T-helper 17 cell (primary cell): ENCODE results near the gene TRA2A. TPM values are rescaled to one million over a fixed set of nuclear protein-coding genes. Genes with fewer than 3 reads are reported as not detected.
"Not testable (repeated sequence)": the region's sequence is repeated elsewhere in the genome, so short reads cannot be mapped to it uniquely, and the experiment has no call there.

Source experiments
- ATAC-seq: fragments of 150-1000 bp; cut with Tn5 transposase; 2 replicates; pipeline ENCODE4 v1.10.0; 2021; ENCODE audit warnings: mild to moderate bottlenecking, moderate library complexity
- DNase-seq, 3 donors: peaks; one replicate each; pipeline versions ENCODE4 v3.0.0 to v3.0.0-alpha.2; 2020 to 2021
- H3K9me3 ChIP-seq: one replicate; pipeline ENCODE4 v1.7.0; 2013; ENCODE audit warnings: low read length, mild to moderate bottlenecking; ENCODE audit not compliant: control insufficient read depth, poor library complexity, severe bottlenecking
- H3K27ac Mint-ChIP-seq: one replicate; pipeline ENCODE4 v1.8.0; 2022; ENCODE audit warnings: mild to moderate bottlenecking, moderate library complexity, mixed read lengths
- H3K27me3 Mint-ChIP-seq: one replicate; pipeline ENCODE4 v1.8.0; 2022; ENCODE audit warnings: mixed read lengths
- H3K36me3 Mint-ChIP-seq: one replicate; pipeline ENCODE4 v1.8.0; 2022; ENCODE audit warnings: low read depth, mixed read lengths
- H3K4me1 Mint-ChIP-seq: one replicate; pipeline ENCODE4 v1.8.0; 2022; ENCODE audit warnings: mild to moderate bottlenecking, mixed read lengths
- H3K4me3 Mint-ChIP-seq: one replicate; pipeline ENCODE4 v1.8.0; 2022; ENCODE audit warnings: mild to moderate bottlenecking, moderate library complexity, mixed read lengths
- total RNA-seq, 4 donors: library from RNA in 2 of 4; stranded (reverse) in 2 of 4; gene quantifications; one replicate each; pipeline ENCODE4 v1.2.3 and lab custom pipeline; 2022 to 2026

The TRA2A gene
- total RNA-seq, 2 donors from 2014 or later, result 249 to 285 TPM

DNA sequence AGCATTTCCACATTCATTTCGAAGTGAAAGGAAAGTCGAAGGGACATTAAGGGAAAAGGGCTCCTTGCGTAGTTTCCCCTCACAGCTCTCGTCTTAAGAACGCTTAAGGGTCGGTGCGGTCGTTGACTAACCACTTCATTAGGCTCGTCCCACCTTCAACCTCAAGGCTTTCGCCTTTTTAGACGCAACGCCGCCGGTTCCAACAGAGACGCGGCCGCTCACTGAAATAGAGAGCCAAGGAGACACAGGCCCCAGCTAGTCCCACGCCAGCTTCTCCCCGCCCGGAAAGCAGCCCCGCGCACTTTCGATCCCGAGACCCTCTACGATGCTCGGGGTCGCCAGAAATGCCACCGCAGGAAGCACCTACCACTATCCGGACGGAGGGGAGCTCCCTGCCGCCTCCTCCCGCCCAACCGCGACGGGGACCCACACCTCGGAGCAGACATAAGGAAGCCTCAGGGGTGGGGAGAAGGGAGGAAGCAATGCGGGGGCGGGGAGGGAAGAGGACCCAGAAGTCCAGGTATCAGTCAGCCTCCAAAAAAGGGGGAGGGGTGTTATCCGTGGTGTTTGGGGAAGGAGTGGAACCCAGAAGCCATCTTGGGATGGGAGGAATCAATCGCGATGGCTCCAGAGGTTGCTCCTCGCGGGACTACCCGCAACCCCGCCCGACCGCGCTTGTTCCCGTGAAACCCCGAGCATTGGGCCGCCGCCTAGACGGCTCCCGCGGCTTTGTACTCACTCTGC lies 559 bp downstream of the TRA2A start:
- Mint-ChIP-seq H3K27ac (peak overlapping the region; percentile 99), H3K4me3 (peak overlapping the region; percentile 99), H3K4me1 (peaks cover 39% of the 10 kb centered on the region), H3K27me3 (no peaks in the 10 kb centered on the region), H3K36me3 (peaks cover 2% of the 10 kb centered on the region)
- ATAC-seq (peak; percentile 40), DNase-seq (peak; percentile 18 to 46 (median 46))
- no peaks in the 10 kb centered on the region for H3K9me3 ChIP-seq

DNA sequence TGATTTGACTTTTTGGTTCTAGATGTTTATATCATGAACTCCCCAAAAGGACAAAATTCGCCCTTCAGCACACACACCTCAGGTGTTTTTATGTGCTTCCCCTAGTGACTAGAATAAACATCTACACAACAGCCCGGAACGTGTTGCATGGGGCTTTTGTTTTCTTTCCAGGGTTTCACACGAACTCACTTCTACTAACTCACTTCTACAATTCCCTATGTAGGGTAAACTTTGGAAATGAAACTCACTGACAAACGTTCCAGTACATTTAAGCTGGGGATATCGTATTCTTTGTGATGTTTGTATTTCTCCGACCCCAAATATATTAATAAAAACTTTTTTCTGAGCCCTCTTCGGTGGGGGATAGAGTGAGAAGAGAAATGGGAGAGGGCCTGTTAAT lies 1.4 kb downstream of the TRA2A start:
- Mint-ChIP-seq H3K27me3 (no peaks in the 10 kb centered on the region), H3K36me3 (peaks cover 2% of the 10 kb centered on the region), H3K4me3 (peak overlapping the region; percentile 99), H3K27ac (peak overlapping the region; percentile 99), H3K4me1 (peaks cover 43% of the 10 kb centered on the region)
- ATAC-seq, result peak; percentile 54
- no peaks in the 10 kb centered on the region for H3K9me3 ChIP-seq
- DNase-seq, result no peak

DNA sequence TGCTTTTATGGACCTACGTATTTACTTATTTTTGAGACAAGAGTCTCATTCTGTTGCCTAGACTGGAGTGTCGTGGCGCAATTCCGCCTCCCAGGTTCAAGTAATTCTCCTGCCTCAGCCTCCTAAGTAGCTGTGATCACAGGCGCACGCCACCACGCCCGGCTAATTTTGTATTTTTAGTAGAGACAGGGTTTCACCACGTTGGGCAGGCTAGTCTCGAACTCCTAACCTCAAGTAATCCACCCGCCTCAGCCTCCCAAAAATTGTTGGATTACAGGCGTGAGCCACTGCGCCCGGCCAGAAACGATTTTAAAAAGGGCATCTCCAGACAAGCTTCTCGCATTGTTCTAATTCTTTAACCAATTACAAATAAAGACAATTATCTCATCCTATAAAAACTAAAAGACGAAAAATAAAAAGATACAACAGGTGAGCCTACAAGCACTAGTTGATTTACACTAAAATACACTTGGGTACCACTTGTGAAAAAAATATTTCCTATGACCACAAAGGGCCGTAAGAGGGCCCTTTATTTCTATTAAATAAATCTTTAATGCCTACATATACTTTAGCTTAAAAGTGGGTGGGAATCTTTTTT lies 2.4 kb downstream of the TRA2A start:
- Mint-ChIP-seq H3K27ac (peak overlapping the region; percentile 99), H3K27me3 (no peaks in the 10 kb centered on the region), H3K4me1 (peaks cover 48% of the 10 kb centered on the region), H3K36me3 (peaks cover 2% of the 10 kb centered on the region), H3K4me3 (peak overlapping the region; percentile 55)
- DNase-seq (no peak), ATAC-seq (no peak)
- no peaks in the 10 kb centered on the region for H3K9me3 ChIP-seq

DNA sequence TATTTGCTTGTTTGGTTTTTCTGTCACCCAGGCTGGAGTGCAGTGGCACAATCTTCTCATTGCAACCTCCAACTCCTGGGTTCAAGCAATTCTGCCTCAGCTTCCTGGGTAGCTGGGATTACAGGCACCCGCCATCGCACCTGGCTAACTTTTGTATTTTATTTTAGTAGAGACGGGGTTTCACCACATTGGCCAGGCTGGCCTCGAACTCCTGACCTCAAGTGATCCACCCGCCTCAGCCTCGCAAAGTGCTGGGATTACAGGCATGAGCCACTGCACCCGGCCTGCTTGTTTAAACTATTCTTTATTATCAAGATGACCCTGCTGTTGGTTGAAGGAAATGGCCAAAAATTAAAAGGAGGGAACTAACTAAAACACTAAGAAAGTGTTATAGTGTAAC lies 6.2 kb downstream of the TRA2A start:
- Mint-ChIP-seq H3K4me3 (peak overlapping the region; percentile 49), H3K4me1 (peaks cover 60% of the 10 kb centered on the region)
- not testable (repeated sequence) for H3K36me3 Mint-ChIP-seq

DNA sequence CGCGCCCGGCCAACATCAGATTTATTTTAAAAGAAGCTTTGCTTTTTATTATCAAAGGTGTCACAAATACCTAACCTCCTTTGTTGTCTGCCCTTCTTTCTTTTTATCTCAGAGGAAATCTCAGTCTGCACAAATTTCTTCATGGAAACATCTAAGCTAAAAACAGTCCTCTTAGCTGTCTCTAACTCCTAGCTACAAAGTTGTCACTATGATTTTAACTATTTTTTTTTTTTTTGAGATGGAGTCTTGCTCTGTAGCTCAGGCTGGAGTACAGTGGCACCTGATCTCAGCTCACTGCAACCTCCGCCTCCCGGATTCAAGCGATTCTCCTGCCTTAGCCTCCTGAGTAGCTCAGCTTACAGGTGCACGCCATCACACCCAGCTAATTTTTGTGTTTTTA lies 7.3 kb downstream of the TRA2A start:
- ATAC-seq (peak; percentile 32), DNase-seq (no peak)
- H3K27ac Mint-ChIP-seq, result peak overlapping the region; percentile 86

More for the DNA sequence above, 6.2 kb downstream of the TRA2A start:
- DNase-seq, H3K9me3 ChIP-seq, H3K27me3 Mint-ChIP-seq, ATAC-seq: not testable (repeated sequence)
- H3K27ac Mint-ChIP-seq, result peak overlapping the region; percentile 86

DNA sequence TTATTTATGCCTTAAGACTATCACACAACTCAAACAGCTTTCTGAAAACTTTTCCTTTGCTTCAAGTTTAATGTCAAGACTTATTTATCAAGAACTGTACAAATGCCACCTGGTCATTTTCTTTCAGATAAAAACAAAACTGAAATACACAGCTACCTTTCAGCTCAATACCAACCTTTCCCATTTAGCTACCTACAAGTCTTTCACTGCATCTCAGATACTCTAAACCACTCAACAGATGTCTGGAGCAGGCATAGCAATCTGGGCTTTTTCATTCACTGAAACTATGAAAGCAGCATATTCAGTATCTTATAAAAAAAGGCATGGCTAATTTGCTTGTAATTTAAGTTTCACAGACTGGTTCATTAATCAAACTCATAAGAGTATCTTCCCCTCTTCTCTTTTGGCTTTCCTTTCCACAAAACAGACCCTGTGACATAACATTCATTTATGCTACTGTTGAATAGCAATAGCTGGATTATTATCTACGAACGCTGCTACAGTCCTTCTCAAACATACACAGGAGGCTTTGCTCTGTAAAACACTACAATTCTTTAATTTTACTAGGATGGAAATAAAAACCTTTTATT lies 8.2 kb downstream of the TRA2A start:
- H3K4me1 Mint-ChIP-seq, result peaks cover 46% of the 10 kb centered on the region
- H3K4me3 Mint-ChIP-seq, result peak overlapping the region; percentile 63
- no peaks in the 10 kb centered on the region for H3K9me3 ChIP-seq
- H3K27ac Mint-ChIP-seq, result peak overlapping the region; percentile 86
- H3K27me3 Mint-ChIP-seq, result no peaks in the 10 kb centered on the region
- no peak for DNase-seq
- peaks cover 11% of the 10 kb centered on the region for H3K36me3 Mint-ChIP-seq
- ATAC-seq, result no peak

More for the DNA sequence above, 7.3 kb downstream of the TRA2A start:
- H3K4me1 Mint-ChIP-seq, result peaks cover 53% of the 10 kb centered on the region
- H3K27me3 Mint-ChIP-seq, result no peaks in the 10 kb centered on the region
- no peaks in the 10 kb centered on the region for H3K9me3 ChIP-seq
- H3K36me3 Mint-ChIP-seq, result peaks cover 9% of the 10 kb centered on the region
- H3K4me3 Mint-ChIP-seq, result peak overlapping the region; percentile 74

DNA sequence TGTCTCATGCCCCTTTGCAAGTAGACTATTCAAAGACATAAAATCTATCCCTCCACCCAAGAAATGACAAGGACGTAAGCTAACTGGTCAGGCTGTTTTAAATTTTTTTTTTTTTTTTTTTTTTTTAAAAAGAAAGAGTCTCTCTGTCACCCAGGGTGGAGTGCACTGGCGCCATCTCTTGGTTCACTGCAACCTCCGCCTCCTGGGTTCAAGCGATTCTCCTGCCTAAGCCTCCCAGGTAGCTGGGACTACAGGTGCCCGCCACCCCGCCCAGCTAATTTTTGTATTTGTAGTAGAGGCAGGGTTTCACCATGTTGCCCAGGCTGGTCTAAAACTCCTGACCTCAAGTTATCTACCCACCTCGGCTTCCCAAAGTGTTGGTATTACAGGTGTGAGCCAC lies 11.2 kb downstream of the TRA2A start:
- Mint-ChIP-seq H3K4me3 (no peak overlapping the region), H3K27me3 (no peaks in the 10 kb centered on the region), H3K4me1 (peaks cover 36% of the 10 kb centered on the region), H3K27ac (no peak overlapping the region), H3K36me3 (peaks cover 20% of the 10 kb centered on the region)
- DNase-seq (no peak), ATAC-seq (no peak)
- no peaks in the 10 kb centered on the region for H3K9me3 ChIP-seq

DNA sequence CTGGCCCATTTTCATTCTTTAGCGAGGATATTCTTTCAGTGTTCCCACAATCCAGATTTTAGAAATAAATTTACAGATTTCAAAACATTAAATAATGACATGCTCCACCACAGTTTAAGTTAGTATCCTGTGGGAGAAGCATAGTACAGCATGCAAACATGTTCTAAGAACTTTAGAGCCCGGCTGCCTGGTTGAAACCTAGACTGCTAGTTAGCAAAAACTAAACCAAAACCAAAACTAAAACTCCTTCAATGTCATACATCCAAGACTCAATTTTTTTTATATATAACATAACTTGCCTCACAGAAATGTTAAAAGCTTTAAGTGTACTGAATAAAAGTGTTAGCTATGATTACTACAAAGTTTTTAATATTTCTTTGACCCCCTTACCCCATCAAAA lies 17.0 kb downstream of the TRA2A start:
- Mint-ChIP-seq H3K36me3 (peaks cover 16% of the 10 kb centered on the region), H3K4me1 (peaks cover 9% of the 10 kb centered on the region), H3K4me3 (no peak overlapping the region), H3K27me3 (no peaks in the 10 kb centered on the region), H3K27ac (peak overlapping the region; percentile 81)
- no peaks in the 10 kb centered on the region for H3K9me3 ChIP-seq
- ATAC-seq (no peak), DNase-seq (no peak)

DNA sequence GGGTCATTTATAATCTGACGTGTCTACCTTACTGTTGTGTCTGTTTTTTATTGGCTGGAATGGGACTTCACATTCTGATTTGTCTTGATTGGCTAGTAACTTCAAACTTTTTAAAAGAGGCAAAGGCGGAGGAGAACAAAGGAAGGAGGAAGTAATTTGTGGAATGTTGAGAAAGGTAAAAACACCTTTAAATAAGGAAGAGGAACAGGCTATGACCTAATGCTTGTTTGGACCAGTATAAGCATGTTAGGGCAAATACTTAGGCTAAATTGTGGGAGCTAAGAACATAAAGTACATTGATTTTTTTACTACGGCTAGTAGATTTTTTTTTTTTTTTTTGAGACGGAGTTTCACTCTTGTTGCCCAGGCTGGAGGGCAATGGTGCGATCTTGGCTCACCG lies 18.0 kb downstream of the TRA2A start:
- H3K27ac Mint-ChIP-seq, result peak overlapping the region; percentile 81
- ATAC-seq, H3K4me3 Mint-ChIP-seq: not testable (repeated sequence)

DNA sequence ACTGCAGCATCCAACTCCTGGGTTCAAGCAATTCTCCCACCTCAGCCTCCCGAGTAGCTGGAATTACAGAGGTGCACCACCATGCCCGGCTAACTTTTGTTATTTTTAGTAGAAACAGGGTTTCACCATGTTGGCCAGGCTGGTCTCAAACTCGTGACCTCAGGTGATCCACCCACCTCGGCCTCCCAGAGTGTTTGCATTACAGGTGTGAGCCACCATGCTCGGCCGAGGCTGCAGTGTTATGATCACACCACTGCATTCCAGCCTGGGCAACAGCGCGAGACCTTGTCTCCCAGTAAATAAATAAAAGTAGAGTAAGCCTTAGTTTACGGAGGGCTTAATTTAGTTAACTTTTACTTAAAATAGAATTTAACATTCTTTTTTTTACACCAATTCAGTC lies 37.8 kb downstream of the TRA2A start:
- no peaks in the 10 kb centered on the region for H3K9me3 ChIP-seq
- ATAC-seq (no peak), DNase-seq (no peak)
- Mint-ChIP-seq H3K27me3 (no peaks in the 10 kb centered on the region), H3K27ac (peak overlapping the region; percentile 21), H3K4me1 (peaks cover 3% of the 10 kb centered on the region), H3K36me3 (no peaks in the 10 kb centered on the region), H3K4me3 (no peak overlapping the region)

More for the DNA sequence above, 18.0 kb downstream of the TRA2A start:
- H3K9me3 ChIP-seq, H3K27me3 Mint-ChIP-seq, DNase-seq: not testable (repeated sequence)
- H3K36me3 Mint-ChIP-seq, result peaks cover 19% of the 10 kb centered on the region
- peaks cover 13% of the 10 kb centered on the region for H3K4me1 Mint-ChIP-seq

DNA sequence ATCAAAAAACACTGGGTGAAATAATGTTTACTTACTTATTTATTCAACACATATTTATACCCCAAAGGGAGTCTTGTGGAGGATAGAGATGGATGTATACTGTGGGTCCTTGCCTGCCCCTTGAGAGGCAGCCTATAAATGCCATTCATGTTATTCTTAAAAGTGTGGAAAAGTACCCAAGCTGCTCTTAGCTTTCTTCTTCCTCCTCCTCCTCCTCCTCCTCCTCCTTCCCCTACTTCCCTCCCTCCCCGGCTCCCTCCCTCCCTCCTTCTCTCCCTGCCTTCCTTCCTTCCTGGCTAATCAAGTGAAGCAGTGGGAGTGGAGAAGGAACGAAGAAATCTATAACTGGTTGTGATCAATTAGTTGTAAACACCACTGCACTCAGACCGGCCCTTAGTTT lies 40.3 kb downstream of the TRA2A start:
- H3K27ac Mint-ChIP-seq, result peak overlapping the region; percentile 87
- DNase-seq, result no peak

DNA sequence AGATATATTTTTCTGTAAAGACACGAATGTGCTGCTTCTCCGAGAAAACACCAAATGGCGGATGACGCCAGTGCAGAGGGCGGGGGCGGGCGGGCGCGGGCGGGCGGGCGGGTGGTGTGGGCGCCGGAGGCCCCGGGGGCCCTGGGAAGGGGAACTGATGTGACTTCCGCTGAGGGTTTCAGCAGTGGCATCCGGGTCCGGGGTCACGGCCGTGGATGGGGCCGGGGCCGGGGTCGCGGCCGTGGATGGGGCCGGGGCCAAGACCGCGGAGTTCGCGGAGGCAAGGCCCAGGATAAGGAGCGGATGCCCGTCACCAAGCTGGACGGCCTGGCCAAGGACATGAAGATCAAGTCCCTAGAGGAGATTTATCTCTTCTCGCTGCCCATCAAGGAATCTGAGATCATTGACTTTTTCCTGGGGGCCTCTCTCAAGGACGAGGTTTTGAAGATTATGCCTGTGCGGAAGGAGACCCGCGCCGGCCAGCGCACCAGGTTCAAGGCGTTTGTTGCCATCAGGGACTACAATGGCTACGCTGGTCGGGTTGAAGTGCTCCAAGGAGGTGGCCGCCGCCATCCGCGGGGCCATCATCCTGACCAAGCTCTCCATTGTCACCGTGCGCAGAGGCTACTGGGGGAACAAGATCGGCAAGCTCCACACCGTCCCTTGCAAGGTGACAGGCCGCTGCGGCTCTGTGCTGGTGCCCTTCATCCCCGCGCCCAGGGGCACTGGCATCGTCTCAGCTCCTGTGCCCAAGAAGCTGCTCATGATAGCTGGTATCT lies 41.2 kb downstream of the TRA2A start:
- ATAC-seq, result peak; percentile 89
- H3K27me3 Mint-ChIP-seq, result no peaks in the 10 kb centered on the region
- peak overlapping the region; percentile 87 for H3K27ac Mint-ChIP-seq
- H3K4me3 Mint-ChIP-seq, result peak overlapping the region; percentile 86
- DNase-seq, result peak; percentile 27 to 35 (median 32)
- no peaks in the 10 kb centered on the region for H3K36me3 Mint-ChIP-seq
- H3K4me1 Mint-ChIP-seq, result peaks cover 3% of the 10 kb centered on the region
- no peaks in the 10 kb centered on the region for H3K9me3 ChIP-seq

More for the DNA sequence above, 40.3 kb downstream of the TRA2A start:
- Mint-ChIP-seq H3K4me1 (peaks cover 3% of the 10 kb centered on the region), H3K4me3 (peak overlapping the region; percentile 33), H3K27me3 (no peaks in the 10 kb centered on the region), H3K36me3 (no peaks in the 10 kb centered on the region)
- H3K9me3 ChIP-seq, result no peaks in the 10 kb centered on the region
- no peak for ATAC-seq

DNA sequence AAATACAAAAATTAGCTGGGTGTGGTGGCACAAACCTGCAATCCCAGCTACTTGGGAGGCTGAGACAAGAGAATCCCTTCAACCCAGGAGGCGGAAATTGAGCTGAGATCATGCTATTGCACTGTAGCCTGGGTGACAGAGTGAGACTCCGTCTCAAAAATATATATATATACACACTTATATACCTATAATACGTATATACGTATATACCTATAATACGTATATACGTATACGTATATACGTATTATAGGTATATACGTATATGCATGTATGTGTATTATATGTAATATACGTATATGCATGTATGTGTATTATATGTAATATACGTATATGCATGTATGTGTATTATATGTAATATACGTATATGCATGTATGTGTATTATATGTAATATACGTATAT lies 43.1 kb downstream of the TRA2A start:
- H3K4me1 Mint-ChIP-seq, DNase-seq, H3K36me3 Mint-ChIP-seq, ATAC-seq, H3K9me3 ChIP-seq, H3K27me3 Mint-ChIP-seq, H3K4me3 Mint-ChIP-seq, H3K27ac Mint-ChIP-seq: not testable (repeated sequence)
